ENCODE results near the gene PPM1G. TPM values are rescaled to one million over a fixed set of nuclear protein-coding genes. Genes with fewer than 3 reads are reported as not detected.
A peak's percentile ranks its signal among the peaks of the same experiment; 100 is the strongest.

The PPM1G gene
- total RNA-seq, 2 donors from 2014 or later: 38.8 to 41.6 TPM

DNA sequence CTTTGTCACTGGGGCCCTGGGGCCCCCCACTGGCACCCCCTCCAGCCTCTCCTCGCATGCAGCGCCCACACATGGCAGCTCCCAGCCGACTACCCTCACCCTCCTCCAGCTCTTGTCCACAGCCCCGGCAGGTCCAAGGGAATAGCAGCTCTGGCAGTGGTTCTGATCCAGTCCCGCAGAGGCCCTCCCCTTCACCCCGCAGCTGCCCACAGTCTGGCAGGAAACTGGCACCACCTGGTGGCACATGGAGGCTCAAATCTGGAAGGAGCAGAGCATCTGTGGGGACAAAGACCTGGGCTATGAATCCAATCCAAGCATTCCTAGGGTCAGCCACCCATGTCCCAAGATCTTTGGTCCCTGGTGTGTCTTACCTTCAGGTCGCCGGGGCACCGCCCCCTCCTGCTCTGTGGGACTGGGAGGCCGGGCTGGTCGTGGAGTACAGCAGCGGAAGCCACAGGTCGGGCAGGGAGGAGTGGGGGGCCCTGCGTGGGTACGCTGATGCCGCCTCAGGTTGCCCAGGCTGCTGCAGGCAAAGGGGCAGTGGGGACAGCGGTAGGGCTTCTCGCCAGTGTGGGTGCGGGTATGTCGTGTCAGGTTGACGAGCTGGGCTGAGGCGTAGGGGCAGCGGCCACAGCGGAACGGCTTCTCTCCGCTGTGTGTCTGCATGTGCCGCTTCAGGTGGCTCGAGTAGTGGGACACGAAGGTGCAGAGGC, 31.1 kb downstream of the PPM1G start:
- intact Hi-C loops (cut with DNase I): no loop called here

GRCh38 chr2:27377618-27378095, 31.7 kb downstream of the PPM1G start:
- intact Hi-C loops (cut with DNase I): no loop called here

More for the DNA sequence above, 31.1 kb downstream of the PPM1G start:
- peak; percentile 83 for DNase-seq (ENCODE audit: low spot score)

GRCh38 chr2:27376866-27377617, 32.3 kb downstream of the PPM1G start:
- DNase-seq (ENCODE audit: low spot score): no peak
- intact Hi-C loops (cut with DNase I): no loop called here

More at GRCh38 chr2:27377618-27378095, 31.7 kb downstream of the PPM1G start:
- no peak for DNase-seq (ENCODE audit: low spot score)

DNA sequence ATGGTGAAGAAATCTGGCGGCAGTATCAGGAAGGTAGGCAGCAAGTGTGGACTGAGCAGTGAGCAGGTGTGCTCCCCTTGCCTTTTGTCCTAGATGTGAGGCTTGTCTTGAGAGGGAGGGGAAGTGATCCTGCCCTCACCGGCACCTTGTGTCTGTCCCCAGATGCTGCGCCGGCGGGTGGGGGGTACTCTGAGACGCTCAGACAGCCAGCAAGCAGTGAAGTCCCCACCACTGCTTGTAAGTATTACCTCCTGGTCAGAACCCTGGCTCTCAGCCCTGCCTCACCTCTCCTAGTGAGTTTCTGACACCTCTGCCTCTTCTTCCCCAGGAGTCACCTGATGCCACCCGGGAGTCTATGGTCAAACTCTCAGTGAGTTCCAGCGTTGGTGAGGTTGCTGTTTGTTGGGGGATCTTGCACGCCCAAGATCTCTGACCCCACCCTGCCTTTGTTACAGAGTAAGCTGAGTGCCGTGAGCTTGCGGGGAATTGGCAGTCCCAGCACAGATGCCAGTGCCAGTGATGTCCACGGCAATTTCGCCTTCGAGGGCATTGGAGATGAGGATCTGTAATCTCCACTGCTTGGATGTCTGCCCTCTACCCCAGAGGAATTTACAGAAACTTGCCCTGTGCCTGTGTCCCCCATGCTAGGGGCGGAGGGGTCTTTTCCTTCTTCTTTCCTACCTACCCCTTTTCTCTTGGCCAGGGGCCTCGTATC, 33.1 kb downstream of the PPM1G start:
- no peak for DNase-seq (ENCODE audit: low spot score)
- intact Hi-C loops (cut with DNase I): no loop called here

DNA sequence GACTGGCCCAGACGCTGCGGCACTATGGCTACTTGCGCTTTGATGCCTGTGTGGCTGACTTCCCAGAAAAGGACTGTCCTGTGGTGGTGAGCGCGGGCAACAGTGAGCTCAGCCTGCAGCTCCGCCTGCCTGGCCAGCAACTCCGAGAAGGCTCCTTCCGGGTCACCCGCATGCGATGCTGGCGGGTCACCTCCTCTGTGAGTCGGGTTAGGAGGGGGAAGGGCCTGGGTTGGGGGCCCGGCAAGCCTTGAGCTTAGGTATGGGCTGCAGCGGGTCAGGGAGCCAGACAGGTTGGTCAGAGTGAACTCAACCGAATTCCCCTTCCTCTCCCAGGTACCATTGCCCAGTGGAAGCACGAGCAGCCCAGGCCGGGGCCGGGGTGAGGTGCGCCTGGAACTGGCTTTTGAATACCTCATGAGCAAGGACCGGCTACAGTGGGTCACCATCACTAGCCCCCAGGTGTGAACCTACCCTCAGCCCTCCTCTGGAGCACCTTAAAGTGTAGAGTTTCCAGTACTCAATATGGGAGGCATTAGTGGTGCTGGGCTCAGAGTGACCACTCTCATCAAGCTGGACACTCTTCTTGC, 33.8 kb downstream of the PPM1G start:
- no peak for DNase-seq (ENCODE audit: low spot score)

GRCh38 chr2:27373567-27373966, 35.8 kb downstream of the PPM1G start:
- intact Hi-C loops (cut with DNase I): no loop called here
- no peak for DNase-seq (ENCODE audit: low spot score)

More for the DNA sequence above, 33.8 kb downstream of the PPM1G start:
- intact Hi-C loops (cut with DNase I): no loop called here

- intact Hi-C loops (cut with DNase I): no loop called here
- no peak for DNase-seq (ENCODE audit: low spot score)
Measured at GRCh38 chr2:27372937-27373336, 36.5 kb downstream of the PPM1G start.

GRCh38 chr2:27370816-27371620, 38.4 kb downstream of the PPM1G start:
- intact Hi-C loops (cut with DNase I): no loop called here
- peak; percentile 84 for DNase-seq (ENCODE audit: low spot score)

GRCh38 chr2:27370026-27370815, 39.2 kb downstream of the PPM1G start, which contains the start of the genes EIF2B4 and SNX17:
EIF2B4 (minus strand) TSS chr2:27370338; CDS start chr2:27370314, 24 bp downstream.
SNX17 (plus strand) TSS chr2:27370616; CDS start chr2:27370744, 128 bp downstream.
- peak; percentile 100 for DNase-seq (ENCODE audit: low spot score)
- intact Hi-C loops (cut with DNase I): no loop called here

DNA sequence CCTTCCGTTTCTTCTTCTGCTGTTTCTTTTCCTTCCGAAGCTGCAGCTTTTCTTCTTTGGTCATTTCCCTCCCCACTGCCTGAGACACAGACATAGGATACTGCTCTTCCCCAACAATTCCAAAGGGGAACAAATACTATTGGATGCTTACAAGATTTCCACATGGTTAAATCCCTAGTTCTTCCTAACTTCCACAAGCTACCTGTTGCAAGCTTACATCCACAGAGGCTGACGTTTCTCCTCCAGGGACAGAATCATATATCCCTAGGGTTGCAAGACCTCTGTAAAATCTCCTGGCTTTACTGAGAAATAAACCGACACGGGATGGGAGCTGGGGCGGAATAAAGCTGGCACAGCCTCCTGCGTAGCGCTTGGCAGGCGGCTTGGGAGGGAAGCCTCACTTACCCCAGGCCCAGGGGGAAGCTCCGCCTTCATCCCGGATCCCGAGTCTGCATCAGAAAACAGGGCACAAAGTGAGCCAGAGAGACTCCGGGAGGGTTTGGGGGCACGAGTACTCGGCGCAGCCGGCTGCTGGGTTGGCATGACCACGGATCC, 39.8 kb downstream of the PPM1G start:
- intact Hi-C loops (cut with DNase I): no loop called here
- peak; percentile 91 for DNase-seq (ENCODE audit: low spot score)

DNA sequence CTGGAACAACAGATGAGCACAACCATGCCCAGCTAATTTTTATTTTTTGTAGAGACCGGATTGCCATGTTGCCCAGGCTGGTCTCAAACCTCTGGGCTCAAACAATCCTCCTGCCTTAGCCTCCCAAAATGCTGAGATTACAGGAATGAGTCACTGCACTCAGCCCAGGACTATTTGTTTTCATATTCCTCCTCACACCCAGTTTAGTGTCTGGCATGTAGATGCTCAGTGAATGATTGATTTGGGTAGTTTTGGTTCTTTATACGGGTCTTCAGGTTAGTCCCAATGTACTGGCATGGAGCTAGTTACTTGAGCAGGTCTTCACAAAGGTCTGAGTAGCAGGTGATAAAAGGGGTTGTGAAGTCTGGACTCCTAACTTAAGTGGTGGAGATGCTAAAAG, 45.5 kb downstream of the PPM1G start:
- DNase-seq (ENCODE audit: low spot score): no peak
- intact Hi-C loops (cut with DNase I): no loop called here

DNA sequence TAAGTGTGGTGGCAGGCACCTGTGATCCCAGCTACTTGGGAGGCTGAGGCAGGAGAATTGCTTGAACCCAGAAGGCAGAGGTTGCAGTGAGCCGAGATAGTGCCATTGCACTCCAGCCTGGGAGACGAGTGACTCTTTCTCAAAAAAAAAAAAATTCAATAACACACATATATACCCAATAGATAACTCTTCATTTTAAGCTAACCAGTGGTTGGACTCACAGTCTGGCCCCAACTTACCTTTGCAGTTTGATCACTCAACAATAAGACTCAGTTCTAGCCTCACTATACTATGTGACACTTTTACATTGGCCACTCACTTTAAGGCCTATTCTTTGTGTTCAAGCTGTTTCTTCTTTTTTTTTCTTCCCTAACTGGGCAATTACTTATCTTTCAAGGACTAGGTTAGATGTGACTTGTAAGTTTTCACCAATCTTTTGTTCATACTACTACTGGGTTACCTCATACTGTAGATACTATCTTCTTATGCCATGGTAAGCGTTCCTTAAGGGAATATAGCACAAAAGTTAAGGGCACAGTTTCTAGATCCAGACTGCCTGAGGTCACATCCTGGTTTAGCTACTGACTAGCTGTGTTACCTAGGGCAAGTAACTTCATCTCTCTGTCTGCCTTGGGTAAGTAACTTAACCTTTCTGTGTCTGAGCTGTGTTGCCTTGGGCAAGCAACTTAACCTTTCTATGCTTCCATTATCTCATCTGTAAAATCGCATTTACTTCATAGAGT, 46.5 kb downstream of the PPM1G start:
- DNase-seq (ENCODE audit: low spot score): no peak
- intact Hi-C loops (cut with DNase I): no loop called here

- intact Hi-C loops (cut with DNase I): no loop called here
- DNase-seq (ENCODE audit: low spot score): peak; percentile 98
Measured at GRCh38 chr2:27356382-27357181, 52.8 kb downstream of the PPM1G start, which contains the start of gene GTF3C2. GTF3C2 (minus strand) TSS chr2:27356764; CDS start chr2:27343554, 13,210 bp downstream.

DNA sequence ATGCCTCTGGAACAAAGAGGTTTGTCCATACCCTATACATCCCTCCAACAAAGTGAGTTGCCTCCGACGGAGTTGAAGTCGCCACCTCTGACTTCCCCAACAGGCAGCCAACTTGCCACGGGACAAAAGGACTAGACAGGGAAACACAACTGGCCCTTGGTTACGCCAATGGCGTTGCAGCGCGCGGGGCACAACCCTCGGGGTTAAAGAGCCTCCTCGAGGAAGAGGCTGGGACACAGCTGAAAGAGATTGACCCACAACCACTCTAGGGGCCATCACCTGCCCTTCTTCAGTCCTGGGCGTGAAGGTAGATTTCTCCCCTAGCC, 53.4 kb downstream of the PPM1G start:
- peak; percentile 83 for DNase-seq (ENCODE audit: low spot score)
- intact Hi-C loops (cut with DNase I): no loop called here

- intact Hi-C loops (cut with DNase I): no loop called here
- no peak for DNase-seq (ENCODE audit: low spot score)
Measured at GRCh38 chr2:27354597-27354927, 54.8 kb downstream of the PPM1G start.
